Neural cell (in vitro differentiated cells): Measurements from ENCODE around the gene ICA1. TPM values are rescaled to one million over a fixed set of nuclear protein-coding genes. Genes with fewer than 3 reads are reported as not detected.

Source experiments
- H2AFZ ChIP-seq: fragments of 200-600, 300-800 bp; sonication (generic), shearing (Covaris generic); 2 replicates; pipeline ENCODE4 v1.6.0; 2014; ENCODE audit warnings: low read depth, mild to moderate bottlenecking, antibody characterized with exemption, low read length, moderate library complexity
- H3F3A ChIP-seq: fragments of 200-600 bp; shearing (Covaris generic); 2 replicates; pipeline ENCODE4 v1.6.1; 2016; ENCODE audit warnings: mild to moderate bottlenecking, moderate library complexity, mixed read lengths, antibody characterized with exemption, low read length; ENCODE audit not compliant: insufficient read depth, poor library complexity, severe bottlenecking
- H3K27ac ChIP-seq: fragments of 200-600, 300-800 bp; sonication (generic), shearing (Covaris generic); 2 replicates; pipeline ENCODE4 v1.5.1; 2014; ENCODE audit warnings: mild to moderate bottlenecking, low read length, moderate library complexity
- H3K27me3 ChIP-seq: fragments of 300-800, 200-600 bp; sonication (generic), shearing (Covaris generic); 2 replicates; pipeline ENCODE4 v1.6.0; 2014; ENCODE audit warnings: mild to moderate bottlenecking, low read depth, low read length, moderate library complexity; ENCODE audit not compliant: insufficient read depth
- H3K36me3 ChIP-seq: fragments of 300-800, 200-600 bp; sonication (generic), shearing (Covaris generic); 2 replicates; pipeline ENCODE4 v1.5.1; 2014; ENCODE audit warnings: mild to moderate bottlenecking, antibody characterized with exemption, low read length, moderate library complexity; ENCODE audit not compliant: insufficient read depth
- H3K4me2 ChIP-seq: fragments of 300-800, 200-600 bp; sonication (generic), shearing (Covaris generic); 2 replicates; pipeline ENCODE4 v1.6.0; 2014; ENCODE audit warnings: mild to moderate bottlenecking, low read length
- H3K4me3 ChIP-seq: fragments of 300-800, 200-600 bp; sonication (generic), shearing (Covaris generic); 2 replicates; pipeline ENCODE4 v1.5.1; 2014; ENCODE audit warnings: mild to moderate bottlenecking, low read length, moderate library complexity
- H3K79me2 ChIP-seq: fragments of 200-600 bp; shearing (Covaris generic); replicated peaks from 2 replicates; pipeline ENCODE4 v1.6.0; 2014; ENCODE audit warnings: mild to moderate bottlenecking, low read length, moderate library complexity; ENCODE audit not compliant: insufficient read depth
- H3K9ac ChIP-seq: fragments of 300-800, 200-600 bp; sonication (generic), shearing (Covaris generic); 2 replicates; pipeline ENCODE4 v1.6.1; 2016; ENCODE audit warnings: mild to moderate bottlenecking, low read length, mixed read lengths
- H3K9me2 ChIP-seq: fragments of 200-600 bp; shearing (Covaris generic); 2 replicates; pipeline ENCODE4 v1.6.1; 2016; ENCODE audit warnings: mild to moderate bottlenecking, low read length, mixed read lengths; ENCODE audit not compliant: insufficient read depth
- H3K9me3 ChIP-seq: fragments of 200-600, 300-800 bp; sonication (generic), shearing (Covaris generic); 2 replicates; pipeline ENCODE4 v1.6.1; 2016; ENCODE audit warnings: mild to moderate bottlenecking, mixed run types, low read length, moderate library complexity, mixed read lengths
- H4K20me1 ChIP-seq: fragments of 200-600 bp; shearing (Covaris generic); 2 replicates; pipeline ENCODE4 v1.6.1; 2016; ENCODE audit warnings: mild to moderate bottlenecking, mixed run types; ENCODE audit not compliant: insufficient read depth
- CTCF ChIP-seq: fragments of 450-650 bp; IDR thresholded peaks from 2 replicates; pipeline ENCODE4 v1.5.1; 2014; ENCODE audit warnings: antibody characterized with exemption, mild to moderate bottlenecking, moderate library complexity; ENCODE audit not compliant: poor library complexity, severe bottlenecking
- EP300 ChIP-seq: fragments of 450-650 bp; conservative IDR thresholded peaks from 2 replicates; pipeline ENCODE4 v1.6.1; 2014; ENCODE audit warnings: antibody characterized with exemption, mild to moderate bottlenecking, moderate library complexity; ENCODE audit not compliant: poor library complexity, severe bottlenecking
- EZH2 ChIP-seq: fragments of 200-600, 300-800 bp; shearing (Covaris generic), sonication (generic); IDR thresholded peaks from 2 replicates; pipeline ENCODE4 v1.6.1; 2014; ENCODE audit warnings: antibody characterized with exemption, low read length, borderline replicate concordance, mild to moderate bottlenecking; ENCODE audit not compliant: insufficient read depth, poor library complexity, severe bottlenecking
- POLR2AphosphoS5 ChIP-seq: IDR thresholded peaks from 2 replicates; pipeline ENCODE4 v1.6.1; 2012
- RAD21 ChIP-seq: fragments of 450-650 bp; conservative IDR thresholded peaks from 2 replicates; pipeline ENCODE4 v1.6.1; 2014; ENCODE audit warnings: antibody characterized with exemption, mild to moderate bottlenecking, moderate library complexity
- SMC3 ChIP-seq: fragments of 450-650 bp; conservative IDR thresholded peaks from 2 replicates; pipeline ENCODE4 v1.6.1; 2014; ENCODE audit warnings: antibody characterized with exemption, mild to moderate bottlenecking, moderate library complexity; ENCODE audit not compliant: poor library complexity
- polyA plus RNA-seq: library from polyadenylated mRNA; depleted of rRNA; stranded (reverse); fragments of >200 nt; gene quantifications from 2 replicates; pipeline ENCODE4 v1.2.3, GENCODE V29; 2014
- TF ChIP-seq, protein P1 (sequence below): IDR thresholded peaks from 2 replicates; pipeline ENCODE4 v1.6.1; 2012; ENCODE audit warnings: borderline replicate concordance

The ICA1 gene
- polyA plus RNA-seq, 1 donor from 2014 or later = 18.6 TPM

DNA sequence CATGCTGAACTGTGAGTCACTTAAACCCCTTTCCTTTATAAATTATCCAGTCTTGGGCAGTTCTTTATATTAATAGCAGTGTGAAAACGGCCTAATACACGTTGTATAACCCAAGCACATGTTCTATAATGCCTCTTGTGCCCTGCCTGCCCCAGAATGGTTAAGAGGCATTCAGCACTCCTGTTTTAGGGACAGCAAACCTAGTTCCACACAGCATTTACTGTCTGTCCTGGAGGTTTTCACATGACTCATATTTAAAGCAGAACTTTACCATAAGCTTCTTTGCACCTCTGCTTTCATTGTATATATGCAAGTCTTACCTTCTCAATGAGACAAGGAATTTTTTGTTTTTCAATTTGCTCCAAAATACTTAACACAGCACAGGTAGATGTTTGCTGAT, 144.8 kb downstream of the ICA1 start:
- Histone ChIP-seq H2AFZ (no peak overlapping the region), H3K27ac (no peak overlapping the region)
- TF ChIP-seq RAD21 = no peak
- TF ChIP-seq EZH2 = no peak
- no peak for TF ChIP-seq SMC3

GRCh38 chr7:8115547-8116402, 146.2 kb downstream of the ICA1 start:
- TF ChIP-seq EZH2 = no peak
- TF ChIP-seq CTCF = no peak
- no peak for TF ChIP-seq EP300
- TF ChIP-seq SMC3 = no peak
- TF ChIP-seq, protein P1, sequence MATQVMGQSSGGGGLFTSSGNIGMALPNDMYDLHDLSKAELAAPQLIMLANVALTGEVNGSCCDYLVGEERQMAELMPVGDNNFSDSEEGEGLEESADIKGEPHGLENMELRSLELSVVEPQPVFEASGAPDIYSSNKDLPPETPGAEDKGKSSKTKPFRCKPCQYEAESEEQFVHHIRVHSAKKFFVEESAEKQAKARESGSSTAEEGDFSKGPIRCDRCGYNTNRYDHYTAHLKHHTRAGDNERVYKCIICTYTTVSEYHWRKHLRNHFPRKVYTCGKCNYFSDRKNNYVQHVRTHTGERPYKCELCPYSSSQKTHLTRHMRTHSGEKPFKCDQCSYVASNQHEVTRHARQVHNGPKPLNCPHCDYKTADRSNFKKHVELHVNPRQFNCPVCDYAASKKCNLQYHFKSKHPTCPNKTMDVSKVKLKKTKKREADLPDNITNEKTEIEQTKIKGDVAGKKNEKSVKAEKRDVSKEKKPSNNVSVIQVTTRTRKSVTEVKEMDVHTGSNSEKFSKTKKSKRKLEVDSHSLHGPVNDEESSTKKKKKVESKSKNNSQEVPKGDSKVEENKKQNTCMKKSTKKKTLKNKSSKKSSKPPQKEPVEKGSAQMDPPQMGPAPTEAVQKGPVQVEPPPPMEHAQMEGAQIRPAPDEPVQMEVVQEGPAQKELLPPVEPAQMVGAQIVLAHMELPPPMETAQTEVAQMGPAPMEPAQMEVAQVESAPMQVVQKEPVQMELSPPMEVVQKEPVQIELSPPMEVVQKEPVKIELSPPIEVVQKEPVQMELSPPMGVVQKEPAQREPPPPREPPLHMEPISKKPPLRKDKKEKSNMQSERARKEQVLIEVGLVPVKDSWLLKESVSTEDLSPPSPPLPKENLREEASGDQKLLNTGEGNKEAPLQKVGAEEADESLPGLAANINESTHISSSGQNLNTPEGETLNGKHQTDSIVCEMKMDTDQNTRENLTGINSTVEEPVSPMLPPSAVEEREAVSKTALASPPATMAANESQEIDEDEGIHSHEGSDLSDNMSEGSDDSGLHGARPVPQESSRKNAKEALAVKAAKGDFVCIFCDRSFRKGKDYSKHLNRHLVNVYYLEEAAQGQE = no peak
- no peak for TF ChIP-seq POLR2AphosphoS5
- TF ChIP-seq RAD21 = no peak
- Histone ChIP-seq H3K9ac (no peak overlapping the region), H3K27me3 (no peaks in the 10 kb centered on the region), H3K9me2 (no peaks in the 10 kb centered on the region), H4K20me1 (no peaks in the 10 kb centered on the region), H3K4me3 (no peak overlapping the region), H3F3A (no peaks in the 10 kb centered on the region), H3K79me2 (no peaks in the 10 kb centered on the region), H3K9me3 (peaks cover 5% of the 10 kb centered on the region), H3K36me3 (no peaks in the 10 kb centered on the region), H2AFZ (no peak overlapping the region), H3K4me2 (no peak overlapping the region), H3K27ac (no peak overlapping the region)

More for the DNA sequence above, 144.8 kb downstream of the ICA1 start:
- Histone ChIP-seq H3K27me3 (no peaks in the 10 kb centered on the region), H3K79me2 (no peaks in the 10 kb centered on the region), H3K4me2 (no peak overlapping the region), H3K36me3 (no peaks in the 10 kb centered on the region), H3K9me2 (no peaks in the 10 kb centered on the region), H3K4me3 (no peak overlapping the region), H3F3A (no peaks in the 10 kb centered on the region), H3K9me3 (peaks cover 5% of the 10 kb centered on the region), H4K20me1 (no peaks in the 10 kb centered on the region), H3K9ac (no peak overlapping the region)
